CD14-positive monocyte (primary cell): ENCODE results near the gene ASCL1. TPM values are rescaled to one million over a fixed set of nuclear protein-coding genes. Genes with fewer than 3 reads are reported as not detected.

Experiments
- DNase-seq, 3 donors: peaks; one replicate each; pipeline ENCODE4 v3.0.0-alpha.2; 2011 to 2022
- H2AFZ ChIP-seq: 2 replicates; pipeline ENCODE4 v1.6.0; 2012; ENCODE audit warnings: mild to moderate bottlenecking, low read depth, low read length, inconsistent platforms; ENCODE audit not compliant: insufficient read depth, poor library complexity, severe bottlenecking
- H3K27ac ChIP-seq, 2 donors: 1 replicate in 1 of 2; 2 replicates in 1 of 2; pipeline ENCODE4 v1.5.1; 2012 to 2013; ENCODE audit warnings: low read length in 2 of 2, control low read depth in 1 of 2, inconsistent platforms in 1 of 2, low read depth in 1 of 2, mild to moderate bottlenecking in 1 of 2
- H3K27me3 ChIP-seq, 2 donors: one replicate each; pipeline versions ENCODE4 v1.6.0 to v1.6.1; 2011 to 2013; ENCODE audit warnings: low read length in 2 of 2; ENCODE audit not compliant: control insufficient read depth in 2 of 2, insufficient read depth in 2 of 2
- H3K36me3 ChIP-seq, 2 donors: replicated peaks in 1 of 2; 1 replicate in 1 of 2; 2 replicates in 1 of 2; pipeline versions ENCODE4 v1.5.1 to v1.6.1; 2012 to 2013; ENCODE audit warnings: low read length in 2 of 2, control low read depth in 1 of 2, inconsistent platforms in 1 of 2, mild to moderate bottlenecking in 1 of 2; ENCODE audit not compliant: insufficient read depth in 2 of 2, control insufficient read depth in 1 of 2
- H3K4me1 ChIP-seq, 2 donors: 1 replicate in 1 of 2; 2 replicates in 1 of 2; pipeline versions ENCODE4 v1.5.1 to v1.6.1; 2012 to 2013; ENCODE audit warnings: low read length in 2 of 2, control low read depth in 1 of 2, inconsistent platforms in 1 of 2, mild to moderate bottlenecking in 1 of 2, moderate library complexity in 1 of 2; ENCODE audit not compliant: insufficient read depth in 2 of 2, control insufficient read depth in 1 of 2
- H3K4me2 ChIP-seq: replicated peaks from 2 replicates; pipeline ENCODE3; 2012; ENCODE audit warnings: low read length, moderate library complexity, mild to moderate bottlenecking; ENCODE audit not compliant: poor library complexity, severe bottlenecking; ENCODE audit errors: extremely low read depth
- H3K4me3 ChIP-seq, 3 experiments: fragments of 200-600 bp in 1 of 3; sonication (generic) in 1 of 3; replicated peaks in 1 of 3; 1 replicate in 2 of 3; 2 replicates in 1 of 3; pipeline ENCODE4 v1.5.1; 2011 to 2013; ENCODE audit warnings: low read length in 3 of 3, mild to moderate bottlenecking in 3 of 3, control low read depth in 2 of 3, low read depth in 2 of 3, inconsistent platforms in 1 of 3, moderate library complexity in 1 of 3
- H3K79me2 ChIP-seq: 2 replicates; pipeline ENCODE4 v1.6.0; 2012; ENCODE audit warnings: mild to moderate bottlenecking, control low read depth, inconsistent platforms, low read length, moderate library complexity; ENCODE audit not compliant: insufficient read depth
- H3K9ac ChIP-seq: 2 replicates; pipeline ENCODE4 v1.6.0; 2017; ENCODE audit warnings: low read length, mild to moderate bottlenecking; ENCODE audit not compliant: insufficient read depth, poor library complexity, severe bottlenecking
- H3K9me3 ChIP-seq, 2 donors: replicated peaks in 1 of 2; 1 replicate in 1 of 2; 2 replicates in 1 of 2; pipeline versions ENCODE4 v1.5.1 to v1.6.1; 2012 to 2013; ENCODE audit warnings: low read length in 2 of 2, control low read depth in 1 of 2; ENCODE audit not compliant: control insufficient read depth in 1 of 2, insufficient read depth in 1 of 2
- H4K20me1 ChIP-seq: 2 replicates; pipeline ENCODE4 v1.6.0; 2012; ENCODE audit warnings: mild to moderate bottlenecking, low read length, control low read depth, moderate library complexity; ENCODE audit not compliant: insufficient read depth
- H3K27ac Mint-ChIP-seq, 7 donors: one replicate each; pipeline ENCODE4 v1.8.0; 2020; ENCODE audit warnings: mild to moderate bottlenecking in 7 of 7, mixed read lengths in 7 of 7, moderate library complexity in 6 of 7, inconsistent platforms in 2 of 7
- H3K27me3 Mint-ChIP-seq, 3 donors: one replicate each; pipeline ENCODE4 v1.8.0; 2021 to 2022; ENCODE audit warnings: low read depth in 3 of 3, mild to moderate bottlenecking in 3 of 3, mixed read lengths in 3 of 3, moderate library complexity in 3 of 3, inconsistent platforms in 1 of 3
- H3K36me3 Mint-ChIP-seq, 2 donors: one replicate each; pipeline ENCODE4 v1.8.0; 2020; ENCODE audit warnings: mixed read lengths in 2 of 2, inconsistent platforms in 1 of 2, mild to moderate bottlenecking in 1 of 2
- H3K4me1 Mint-ChIP-seq: one replicate; pipeline ENCODE4 v1.8.0; 2020; ENCODE audit warnings: mild to moderate bottlenecking, mixed read lengths
- H3K4me3 Mint-ChIP-seq, 2 donors: one replicate each; pipeline ENCODE4 v1.8.0; 2020; ENCODE audit warnings: mild to moderate bottlenecking in 2 of 2, mixed read lengths in 2 of 2, moderate library complexity in 1 of 2
- H3K9me3 Mint-ChIP-seq, 7 donors: one replicate each; pipeline ENCODE4 v1.8.0; 2020 to 2022; ENCODE audit warnings: mixed read lengths in 7 of 7, mild to moderate bottlenecking in 6 of 7, moderate library complexity in 6 of 7, inconsistent platforms in 2 of 7
- CTCF ChIP-seq: fragments of 200-600 bp; IDR thresholded peaks from one replicate; pipeline ENCODE4 v1.8.0; 2022; ENCODE audit warnings: antibody characterized with exemption, mild to moderate bottlenecking
- WGBS: methylation state at CpG from one replicate; pipeline ENCODE4 v1.1.5; 2013; ENCODE audit warnings: missing lambda C conversion rate; ENCODE audit not compliant: insufficient coverage; 5-methylcytosine and 5-hydroxymethylcytosine counted together
- intact Hi-C, 2 donors: fragments of 100-400 bp; cut with micrococcal nuclease; formaldehyde crosslinking; loops; one replicate each; pipeline versions ENCODE4 v1.15.0 to v1.15.1; 2023
- polyA plus RNA-seq, 3 donors: library from polyadenylated mRNA; depleted of rRNA in 1 of 3; unstranded in 2 of 3; stranded (reverse) in 1 of 3; fragments of 300-500 nt in 2 of 3; fragments of >200 nt in 1 of 3; fragmentation: Illumina TruSeq in 2 of 3; gene quantifications; 1 replicate in 2 of 3; 2 replicates in 1 of 3; pipeline ENCODE4 v1.2.3, GENCODE V29; 2012 to 2021

Gene ASCL1
- polyA plus RNA-seq, 3 donors, result not detected

- H3K27ac ChIP-seq, result no peak overlapping the region
- intact Hi-C loops, result no loop called here
- no peak overlapping the region for H3K9ac ChIP-seq
- Mint-ChIP-seq H3K27me3 (peaks cover 57 to 74% (median 65%) of the 10 kb centered on the region in 3 donors), H3K9me3 (peaks cover 6 to 37% (median 29%) of the 10 kb centered on the region in 7 donors), H3K4me1 (no peaks in the 10 kb centered on the region), H3K36me3 (no peaks in the 10 kb centered on the region), H3K4me3 (peak overlapping the region in 1 of 2 donors; percentile 85), H3K27ac (no peak overlapping the region)
- peaks cover 3 to 46% of the 10 kb centered on the region in 2 donors for H3K9me3 ChIP-seq
- H3K4me3 ChIP-seq, result no peak overlapping the region
- H3K79me2 ChIP-seq, result no peaks in the 10 kb centered on the region
- peaks cover 55 to 61% of the 10 kb centered on the region in 2 donors for H3K27me3 ChIP-seq
- no peaks in the 10 kb centered on the region for H3K36me3 ChIP-seq
- no peak overlapping the region for H2AFZ ChIP-seq
- no peak for TF ChIP-seq CTCF
- H3K4me2 ChIP-seq, result no peak overlapping the region
- H3K4me1 ChIP-seq, result no peaks in the 10 kb centered on the region
- H4K20me1 ChIP-seq, result no peaks in the 10 kb centered on the region
- no peak for DNase-seq
- 3% methylated on average over 32 of the region's 38 CpGs for WGBS
Measured at GRCh38 chr12:102965281-102966155, 8.0 kb downstream of the ASCL1 start.

GRCh38 chr12:102966200-102966863 lies 8.9 kb downstream of the ASCL1 start:
- H3K27me3 Mint-ChIP-seq, result peaks cover 52 to 72% (median 57%) of the 10 kb centered on the region in 3 donors
- no peaks in the 10 kb centered on the region for H3K79me2 ChIP-seq
- 25% methylated on average over 8 of the region's 12 CpGs for WGBS

More at GRCh38 chr12:102966200-102966863, 8.9 kb downstream of the ASCL1 start:
- Mint-ChIP-seq H3K9me3 (peaks cover 6 to 33% (median 29%) of the 10 kb centered on the region in 7 donors), H3K4me1 (no peaks in the 10 kb centered on the region), H3K36me3 (no peaks in the 10 kb centered on the region), H3K27ac (no peak overlapping the region), H3K4me3 (peak overlapping the region in 1 of 2 donors; percentile 85)
- Histone ChIP-seq H3K36me3 (no peaks in the 10 kb centered on the region), H3K9me3 (peaks cover 3 to 40% of the 10 kb centered on the region in 2 donors), H3K4me1 (no peaks in the 10 kb centered on the region), H3K4me3 (no peak overlapping the region), H3K27me3 (peaks cover 47 to 53% of the 10 kb centered on the region in 2 donors), H3K4me2 (no peak overlapping the region), H4K20me1 (no peaks in the 10 kb centered on the region), H2AFZ (no peak overlapping the region), H3K27ac (no peak overlapping the region), H3K9ac (no peak overlapping the region)
- no peak for TF ChIP-seq CTCF
- intact Hi-C loops, result no loop called here
- DNase-seq, result no peak
